Fibroblast of skin of abdomen (primary cell): ENCODE data around the gene DCAF15. TPM values are rescaled to one million over a fixed set of nuclear protein-coding genes. Genes with fewer than 3 reads are reported as not detected.
"Not testable (repeated sequence)": the region's sequence is repeated elsewhere in the genome, so short reads cannot be mapped to it uniquely, and the experiment has no call there.

Experiments
- DNase-seq: peaks from one replicate; pipeline ENCODE4 v3.0.0-alpha.2; 2013
- polyA plus RNA-seq, 2 experiments: library from polyadenylated mRNA; unstranded; fragments of 120-200 nt; gene quantifications; one replicate each; pipeline ENCODE4 v1.2.1, GENCODE V29; 2013; ENCODE audit not compliant: insufficient read length in 2 of 2

Gene DCAF15
- 21.2 TPM for polyA plus RNA-seq (2013, experiment 1 of 2; ENCODE audit: insufficient read length)
- polyA plus RNA-seq (2013, experiment 2 of 2; ENCODE audit: insufficient read length): 23.3 TPM

- DNase-seq: peak; percentile 100
Observed at GRCh38 chr19:13952154-13952930, at the start of gene DCAF15. Gene DCAF15 (plus strand): TSS chr19:13952509. CDS start chr19:13952513, 4 bp downstream.

- no peak for DNase-seq
Observed at GRCh38 chr19:13902993-13903555, 49.2 kb upstream of the DCAF15 start.

GRCh38 chr19:13905634-13906520 lies 46.4 kb upstream of the DCAF15 start, which contains the start of the genes BRME1 and CC2D1A:
Gene BRME1 (minus strand): TSS chr19:13906117. CDS start chr19:13904892, 1,225 bp downstream.
Gene CC2D1A (plus strand): TSS chr19:13906201. CDS start chr19:13906442, 241 bp downstream.
- DNase-seq: peak; percentile 81

DNA sequence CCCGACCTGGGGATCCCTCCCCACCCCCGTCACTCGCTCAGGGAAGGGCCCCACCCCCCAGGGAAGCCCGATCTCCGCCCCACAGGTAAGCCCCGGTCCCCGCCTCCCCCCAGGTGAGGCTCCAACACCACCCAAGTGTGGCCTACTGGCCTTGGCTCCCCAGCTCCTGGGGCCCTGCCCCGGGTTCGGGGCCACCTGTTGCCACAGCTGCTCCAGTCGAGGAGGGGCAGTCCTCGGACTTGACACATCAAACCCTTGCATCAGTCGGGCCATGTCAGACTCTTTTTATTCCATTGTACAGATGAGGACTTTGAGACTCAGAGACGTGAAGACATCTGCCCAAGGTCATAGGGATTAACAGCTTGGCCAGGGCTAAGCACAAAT lies 45.8 kb upstream of the DCAF15 start:
- no peak for DNase-seq

DNA sequence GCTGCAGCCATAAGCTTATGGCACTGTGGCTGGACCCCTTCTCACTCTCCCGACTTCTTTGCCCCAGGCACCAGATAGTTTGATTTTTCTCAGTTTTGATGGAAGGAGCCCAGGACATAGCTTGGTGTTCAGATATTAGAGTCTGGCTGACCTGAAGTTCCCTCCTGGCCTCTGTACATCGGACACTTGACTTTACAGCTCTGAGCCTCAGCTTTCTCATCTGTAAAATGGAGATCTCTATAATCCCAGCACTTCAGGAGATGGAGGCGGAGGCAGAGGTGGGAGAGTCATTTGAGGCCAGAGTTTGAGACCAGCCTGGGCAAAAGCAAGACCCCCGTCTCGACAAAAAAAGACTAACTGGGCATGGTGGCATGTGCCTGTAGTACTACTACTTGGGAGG lies 45.4 kb upstream of the DCAF15 start:
- no peak for DNase-seq

- DNase-seq: no peak
Observed at GRCh38 chr19:13908674-13909073, 43.6 kb upstream of the DCAF15 start.

DNA sequence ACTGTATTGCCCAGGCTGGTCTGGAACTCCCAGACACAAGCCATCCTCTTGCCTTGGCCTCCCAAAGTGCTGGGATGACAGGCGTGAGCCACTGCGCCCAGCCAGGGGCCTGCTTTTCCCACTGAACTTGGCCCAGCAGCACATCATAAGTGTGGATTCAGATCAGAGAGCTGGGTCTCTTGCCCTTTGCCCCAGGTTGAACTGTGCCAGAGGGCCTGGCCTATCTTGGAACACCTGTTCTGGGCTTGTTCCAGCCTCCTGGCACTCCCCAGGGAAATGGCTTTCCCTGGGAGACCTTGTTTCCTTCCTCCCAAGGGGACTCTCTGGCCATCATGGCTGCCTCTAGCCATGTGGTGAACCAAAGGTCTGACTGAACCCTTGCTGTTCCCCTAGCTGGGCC lies 42.9 kb upstream of the DCAF15 start:
- no peak for DNase-seq

- no peak for DNase-seq
Observed at GRCh38 chr19:13913352-13913751, 39.0 kb upstream of the DCAF15 start.

GRCh38 chr19:13914777-13915176 lies 37.5 kb upstream of the DCAF15 start:
- DNase-seq: no peak

DNA sequence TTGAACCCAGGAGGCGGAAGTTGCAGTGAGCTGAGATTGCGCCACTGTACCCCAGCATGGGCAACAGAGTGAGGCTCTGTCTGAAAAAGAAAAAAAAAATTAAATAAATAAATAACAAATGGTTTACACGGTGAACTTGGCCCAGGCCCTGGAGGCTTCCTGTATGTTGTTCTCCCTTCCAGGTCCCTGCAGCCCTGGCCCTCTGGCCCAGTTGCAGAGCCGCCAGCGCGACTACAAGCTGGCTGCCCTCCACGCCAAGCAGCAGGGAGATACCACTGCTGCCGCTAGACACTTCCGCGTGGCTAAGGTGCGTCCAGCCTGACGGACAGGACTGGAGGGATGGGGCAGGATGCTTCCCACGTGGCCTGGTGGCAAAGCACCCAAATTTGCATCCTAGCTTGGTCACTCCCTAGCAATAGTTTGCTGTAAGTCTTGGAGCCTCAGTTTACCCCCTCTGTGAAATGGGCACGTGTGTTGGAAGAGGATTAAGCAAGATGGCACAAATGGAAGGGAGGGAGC lies 34.4 kb upstream of the DCAF15 start:
- no peak for DNase-seq

DNA sequence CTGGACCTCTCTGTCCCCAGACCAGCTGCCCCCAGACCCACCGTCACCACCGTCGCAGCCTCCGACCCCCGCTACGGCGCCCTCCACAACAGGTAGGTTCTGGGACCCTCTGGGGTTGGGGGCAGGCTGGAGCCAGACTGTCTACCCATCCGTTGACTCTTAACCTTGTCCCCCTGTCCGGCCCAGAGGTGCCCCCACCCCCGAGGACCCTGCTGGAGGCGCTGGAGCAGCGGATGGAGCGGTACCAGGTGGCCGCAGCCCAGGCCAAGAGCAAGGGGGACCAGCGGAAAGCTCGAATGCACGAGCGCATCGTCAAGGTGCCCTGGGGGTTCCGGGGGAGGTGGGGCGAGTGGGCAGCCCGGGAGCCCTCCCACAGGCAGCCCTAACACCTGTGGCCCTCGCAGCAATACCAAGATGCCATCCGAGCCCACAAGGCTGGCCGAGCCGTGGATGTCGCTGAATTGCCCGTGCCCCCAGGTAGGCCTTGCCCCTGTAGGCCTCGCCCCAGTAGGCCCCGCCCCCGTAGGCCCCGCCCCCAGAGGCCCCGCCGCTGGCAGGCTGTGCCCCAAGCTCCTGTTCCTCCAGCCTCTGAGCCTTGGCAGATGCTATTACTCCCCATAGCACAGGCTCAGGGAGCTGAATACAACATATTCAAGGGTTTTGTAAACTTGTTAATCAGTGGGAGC lies 33.4 kb upstream of the DCAF15 start:
- DNase-seq: no peak

GRCh38 chr19:13920524-13920923 lies 31.8 kb upstream of the DCAF15 start:
- no peak for DNase-seq

DNA sequence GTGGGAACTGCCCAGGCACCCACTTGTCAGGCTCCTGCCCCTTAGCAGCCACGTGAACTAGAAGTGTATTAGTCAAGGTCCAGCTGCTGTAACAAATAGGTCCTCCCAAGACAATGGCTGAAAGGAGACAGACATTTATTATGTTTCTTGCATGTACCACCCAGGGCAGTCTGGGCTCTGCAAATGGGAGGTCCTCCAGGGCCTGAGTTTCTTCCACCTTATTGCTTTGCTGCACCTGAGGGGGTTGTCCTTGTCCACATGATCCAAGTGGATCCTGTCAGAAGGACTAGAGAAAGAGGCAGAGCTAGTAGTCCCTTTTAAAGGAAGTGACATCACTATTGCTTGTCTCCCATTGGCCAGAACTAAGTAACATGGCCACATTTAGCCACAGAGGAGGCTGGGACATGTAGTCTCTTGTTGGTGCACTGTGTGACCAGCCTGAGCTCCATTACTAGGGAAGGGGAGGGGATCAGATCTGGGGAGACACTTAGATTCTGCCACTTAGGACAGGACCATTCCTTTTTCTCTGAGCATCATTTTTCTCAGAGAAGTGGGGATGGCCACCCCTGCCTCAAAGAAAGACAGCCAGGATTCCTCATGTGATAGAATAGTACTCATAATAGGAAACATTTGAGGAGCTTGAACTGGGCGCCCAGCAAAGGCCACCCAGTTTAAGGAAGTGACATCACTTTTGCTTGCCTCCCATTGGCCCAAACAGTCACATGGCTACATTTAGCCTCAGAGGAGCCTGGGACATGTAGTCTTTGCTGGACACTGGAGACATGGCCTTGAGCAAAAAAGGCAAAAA lies 31.2 kb upstream of the DCAF15 start:
- peak; percentile 49 for DNase-seq

- DNase-seq: not testable (repeated sequence)
Observed at GRCh38 chr19:13922118-13922517, 30.2 kb upstream of the DCAF15 start.

DNA sequence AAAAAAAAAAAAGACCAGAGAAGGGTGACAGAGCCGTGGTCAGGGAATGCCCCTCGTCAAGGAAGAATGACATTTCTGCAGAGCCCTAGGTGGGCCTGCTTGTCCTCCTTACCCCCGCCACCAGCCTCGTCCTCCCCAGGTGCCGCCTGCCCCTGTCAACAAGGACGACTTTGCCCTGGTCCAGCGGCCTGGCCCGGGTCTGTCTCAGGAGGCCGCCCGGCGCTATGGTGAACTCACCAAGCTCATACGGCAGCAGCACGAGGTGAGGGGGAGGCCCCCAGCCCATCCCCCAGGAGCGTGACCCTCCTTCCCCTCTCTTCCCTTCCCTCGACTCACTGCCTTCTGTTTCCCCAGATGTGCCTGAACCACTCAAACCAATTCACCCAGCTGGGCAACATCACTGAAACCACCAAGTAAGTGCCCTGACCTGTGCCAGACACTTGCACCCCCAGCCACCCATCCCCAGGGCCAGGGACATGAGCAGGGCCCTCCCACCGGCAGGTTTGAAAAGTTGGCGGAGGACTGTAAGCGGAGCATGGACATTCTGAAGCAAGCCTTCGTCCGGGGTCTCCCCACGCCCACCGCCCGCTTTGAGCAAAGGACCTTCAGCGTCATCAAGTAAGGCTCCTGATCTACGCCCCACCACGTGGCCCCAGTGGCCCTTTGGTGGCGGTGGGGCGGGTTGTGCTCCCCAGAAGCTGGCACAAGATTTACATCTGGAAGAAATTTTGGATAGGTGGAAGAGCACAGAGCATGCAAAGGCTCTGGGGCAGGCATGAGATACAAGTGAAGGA lies 28.9 kb upstream of the DCAF15 start:
- DNase-seq: no peak

- DNase-seq: no peak
Observed at GRCh38 chr19:13926010-13926409, 26.3 kb upstream of the DCAF15 start.

DNA sequence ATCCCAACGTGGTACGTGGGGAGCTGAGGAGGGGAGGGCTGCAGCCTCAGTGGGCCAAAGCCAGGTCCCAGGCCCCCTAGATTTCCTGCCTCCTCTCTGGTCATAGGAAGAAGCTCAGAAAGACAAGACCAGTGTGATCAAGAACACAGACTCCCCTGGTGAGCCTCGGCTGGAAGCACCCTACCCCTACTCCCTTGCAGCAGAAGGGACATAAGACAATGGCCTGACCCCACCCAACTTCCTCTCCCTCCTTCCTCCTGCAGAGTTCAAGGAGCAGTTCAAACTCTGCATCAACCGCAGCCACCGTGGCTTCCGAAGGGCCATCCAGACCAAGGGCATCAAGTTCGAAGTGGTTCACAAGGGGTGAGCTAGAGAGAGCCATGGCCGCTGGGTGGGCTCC lies 25.6 kb upstream of the DCAF15 start:
- DNase-seq: no peak

DNA sequence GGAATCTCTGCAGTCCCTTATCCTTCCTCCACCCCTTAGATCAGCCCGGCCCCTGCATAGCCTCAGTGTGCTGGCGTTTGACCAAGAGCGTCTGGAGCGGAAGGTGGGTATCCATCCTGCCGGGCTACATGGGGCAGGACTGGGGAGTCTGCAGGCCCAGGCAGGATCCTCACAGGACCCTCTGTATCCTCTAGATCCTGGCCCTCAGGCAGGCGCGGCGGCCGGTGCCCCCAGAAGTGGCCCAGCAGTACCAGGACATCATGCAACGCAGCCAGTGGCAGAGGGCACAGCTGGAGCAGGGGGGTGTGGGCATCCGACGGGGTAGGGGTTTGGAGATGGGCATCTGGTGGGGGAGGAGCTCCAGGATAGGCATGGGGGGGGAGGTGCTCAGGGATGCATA lies 23.0 kb upstream of the DCAF15 start:
- DNase-seq: no peak

DNA sequence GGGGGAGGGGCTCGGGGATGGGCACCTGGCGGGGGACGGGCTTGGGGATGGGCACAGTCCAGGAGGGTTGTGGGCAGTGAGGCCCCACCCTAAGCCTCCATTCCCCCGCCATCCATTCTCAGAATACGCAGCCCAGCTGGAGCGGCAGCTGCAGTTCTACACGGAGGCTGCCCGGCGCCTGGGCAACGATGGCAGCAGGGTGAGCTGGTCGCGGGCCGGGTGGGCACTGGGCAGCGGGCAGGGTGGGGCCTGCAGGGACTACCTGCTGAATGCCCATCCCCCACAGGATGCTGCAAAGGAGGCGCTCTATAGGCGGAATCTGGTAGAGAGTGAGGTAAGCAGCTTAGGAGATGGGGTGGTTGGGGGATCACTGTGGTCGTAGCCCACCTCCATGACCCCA lies 22.4 kb upstream of the DCAF15 start:
- DNase-seq: no peak

DNA sequence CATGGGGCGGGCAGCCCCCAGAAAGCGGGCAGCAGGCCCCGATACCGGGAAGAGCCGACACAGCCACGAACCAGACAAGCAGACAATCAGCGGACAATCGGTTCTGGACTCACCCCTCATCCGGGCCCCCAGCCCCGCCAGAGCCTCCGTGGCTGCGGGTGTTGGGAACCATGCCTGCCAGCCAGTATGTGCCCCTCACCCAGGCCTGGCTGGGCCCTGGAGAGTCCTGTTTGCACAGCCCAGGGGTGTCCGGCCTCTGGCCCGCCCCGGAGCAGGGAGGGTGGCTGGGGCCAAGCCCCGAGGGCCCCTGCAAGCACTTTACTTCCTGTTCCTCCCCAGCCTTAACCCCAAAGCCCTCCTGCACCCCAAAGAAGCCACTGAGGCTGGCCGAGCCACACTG lies 21.9 kb upstream of the DCAF15 start:
- DNase-seq: no peak
